HG02840 (cell line): ENCODE measurements around the gene CHST13.

Experiments
- ATAC-seq: cut with Tn5 transposase; IDR thresholded peaks from one replicate; pipeline ENCODE4 v1.9.1; 2021; ENCODE audit warnings: mild to moderate bottlenecking, moderate library complexity, moderate number of reproducible peaks; ENCODE audit not compliant: unreplicated experiment, low FRiP score

Gene CHST13

DNA sequence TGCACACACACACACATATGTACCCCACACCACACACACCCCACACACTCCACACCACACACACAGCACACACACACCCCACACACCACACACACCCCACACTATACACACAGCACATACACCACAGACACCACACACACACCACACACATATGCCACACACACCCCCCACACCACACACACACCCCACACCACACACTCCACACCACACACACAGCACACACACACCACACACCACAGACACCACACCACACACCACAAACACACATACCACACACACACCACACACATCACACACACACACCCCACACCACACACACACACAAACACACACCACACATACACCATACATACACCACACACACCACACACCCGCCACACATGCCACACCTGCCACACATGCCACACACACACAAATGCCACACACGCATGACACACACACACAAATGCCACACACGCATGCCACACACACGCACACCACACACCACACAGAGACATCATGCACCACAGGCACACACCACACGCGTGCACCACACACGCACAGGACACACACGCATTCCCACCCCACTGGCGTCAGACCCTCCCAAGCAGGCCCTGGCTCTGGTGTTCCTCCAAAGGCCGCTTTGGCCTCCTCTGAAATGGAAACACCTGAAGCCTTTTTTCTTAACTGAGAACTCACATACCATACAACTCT lies 15.7 kb downstream of the CHST13 start:
- ATAC-seq = no peak

DNA sequence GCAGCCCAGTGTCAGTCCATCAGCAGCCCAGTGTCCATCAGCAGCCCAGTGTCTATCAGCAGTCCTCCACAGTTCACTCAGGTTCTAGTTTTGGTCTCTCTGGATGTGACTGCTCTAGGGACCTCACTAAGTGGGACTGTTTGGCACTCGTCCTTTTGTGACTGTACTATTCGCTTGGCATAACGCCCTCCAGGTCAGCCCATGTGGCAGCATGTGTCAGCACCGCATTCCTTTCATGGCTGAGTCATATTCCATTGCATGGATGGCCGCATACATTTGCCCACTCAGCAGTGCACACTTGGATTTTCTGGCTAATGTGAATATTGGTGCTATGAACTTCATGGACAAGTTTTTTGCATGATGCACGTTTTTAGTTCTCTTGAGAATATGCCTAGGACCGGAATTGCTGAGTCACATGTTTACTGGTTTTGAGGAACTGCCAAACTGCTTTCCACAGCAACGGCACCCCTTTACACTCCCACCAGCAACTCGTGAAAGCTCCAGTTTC lies 16.4 kb downstream of the CHST13 start:
- no peak for ATAC-seq

DNA sequence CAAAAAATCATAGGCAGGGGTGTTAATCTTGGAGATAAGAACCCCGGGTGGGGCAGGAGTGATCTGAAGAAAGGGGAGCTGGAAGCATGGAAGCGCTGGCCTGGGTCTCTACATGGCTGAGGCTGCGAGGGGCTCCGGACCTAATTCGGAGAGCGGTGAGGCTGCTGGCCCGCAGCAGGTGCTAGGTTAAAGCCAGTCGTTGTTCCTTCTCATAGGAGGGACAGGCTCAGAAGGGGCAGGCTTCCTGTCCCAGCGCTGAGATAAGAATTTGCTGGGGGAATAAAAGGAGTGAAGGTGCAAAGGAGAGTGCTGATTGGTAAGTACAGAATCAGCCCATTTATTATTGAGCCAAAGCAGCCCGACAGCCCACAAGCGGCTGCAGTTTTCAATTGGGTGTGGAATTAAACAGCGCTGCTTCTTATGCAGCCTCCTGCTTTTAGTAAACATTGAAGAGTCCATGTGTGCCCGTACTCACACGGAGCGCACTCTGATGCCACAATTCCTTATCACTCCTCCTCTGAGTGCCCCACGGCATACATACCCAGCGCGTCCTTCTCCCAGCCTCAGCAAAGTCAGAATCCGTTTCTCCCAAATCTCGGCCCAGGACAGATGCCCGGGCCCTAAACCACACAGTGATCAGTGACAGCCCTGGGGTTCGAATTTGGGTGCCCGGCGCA lies 17.1 kb downstream of the CHST13 start:
- no peak for ATAC-seq

DNA sequence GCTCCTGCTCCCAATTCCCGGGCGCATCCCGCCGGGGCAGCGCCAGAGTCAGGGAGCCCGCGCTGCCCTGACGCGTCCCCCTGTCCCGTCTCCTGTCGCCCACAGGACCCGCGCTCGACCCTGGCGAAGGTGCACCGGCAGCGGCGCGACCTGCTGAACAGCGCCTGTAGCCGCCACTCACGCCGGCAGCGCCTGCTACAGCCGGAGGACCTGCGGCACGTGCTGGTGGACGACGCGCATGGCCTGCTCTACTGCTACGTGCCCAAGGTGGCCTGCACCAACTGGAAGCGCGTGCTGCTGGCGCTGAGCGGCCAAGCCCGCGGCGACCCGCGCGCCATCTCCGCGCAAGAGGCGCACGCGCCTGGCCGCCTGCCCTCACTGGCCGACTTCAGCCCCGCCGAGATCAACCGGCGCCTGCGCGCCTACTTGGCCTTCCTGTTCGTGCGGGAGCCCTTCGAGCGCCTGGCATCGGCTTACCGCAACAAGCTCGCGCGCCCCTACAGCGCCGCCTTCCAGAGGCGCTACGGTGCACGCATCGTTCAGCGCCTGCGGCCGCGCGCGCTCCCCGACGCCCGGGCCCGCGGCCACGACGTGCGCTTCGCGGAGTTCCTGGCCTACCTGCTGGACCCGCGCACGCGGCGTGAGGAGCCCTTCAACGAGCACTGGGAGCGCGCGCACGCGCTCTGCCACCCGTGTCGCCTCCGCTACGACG lies 17.8 kb downstream of the CHST13 start:
- no peak for ATAC-seq

DNA sequence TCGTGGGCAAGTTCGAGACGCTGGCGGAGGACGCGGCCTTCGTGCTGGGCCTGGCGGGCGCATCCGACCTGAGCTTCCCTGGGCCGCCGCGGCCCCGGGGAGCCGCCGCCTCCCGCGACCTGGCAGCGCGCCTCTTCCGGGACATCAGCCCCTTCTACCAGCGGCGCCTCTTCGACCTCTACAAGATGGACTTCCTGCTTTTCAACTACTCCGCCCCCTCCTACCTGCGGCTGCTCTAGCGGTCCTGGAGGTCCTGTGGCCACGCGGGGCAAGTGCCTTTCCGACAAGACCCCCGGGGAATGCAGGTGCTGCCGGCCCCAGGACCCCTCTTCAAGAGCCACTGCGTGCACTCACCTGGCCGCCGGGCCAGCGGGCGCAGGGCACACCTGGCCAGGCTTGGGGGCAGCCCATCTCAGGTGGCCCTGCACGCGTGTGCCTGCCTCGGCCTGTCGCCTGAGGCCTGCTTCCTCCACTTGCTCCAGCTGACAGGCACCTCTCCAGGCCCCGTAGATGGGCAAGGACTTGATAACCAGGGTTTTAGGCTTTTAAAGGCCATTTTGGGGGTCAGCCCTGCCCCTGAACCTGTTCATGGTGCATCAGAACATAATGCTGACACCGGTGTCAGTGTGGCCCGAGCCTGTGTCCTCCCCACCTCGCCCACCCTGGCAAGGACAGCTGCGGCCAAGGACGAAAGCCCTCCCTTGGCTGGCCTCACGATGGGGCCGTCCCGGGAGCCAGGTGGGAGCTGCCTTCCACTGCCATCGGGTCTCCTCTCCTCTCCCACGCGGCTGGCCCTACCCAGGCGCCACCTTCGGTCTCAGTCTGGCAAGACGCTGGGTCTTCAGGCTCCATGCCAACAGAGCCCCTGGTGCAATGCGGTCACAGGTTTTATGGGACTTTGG lies 18.6 kb downstream of the CHST13 start:
- ATAC-seq = no peak

DNA sequence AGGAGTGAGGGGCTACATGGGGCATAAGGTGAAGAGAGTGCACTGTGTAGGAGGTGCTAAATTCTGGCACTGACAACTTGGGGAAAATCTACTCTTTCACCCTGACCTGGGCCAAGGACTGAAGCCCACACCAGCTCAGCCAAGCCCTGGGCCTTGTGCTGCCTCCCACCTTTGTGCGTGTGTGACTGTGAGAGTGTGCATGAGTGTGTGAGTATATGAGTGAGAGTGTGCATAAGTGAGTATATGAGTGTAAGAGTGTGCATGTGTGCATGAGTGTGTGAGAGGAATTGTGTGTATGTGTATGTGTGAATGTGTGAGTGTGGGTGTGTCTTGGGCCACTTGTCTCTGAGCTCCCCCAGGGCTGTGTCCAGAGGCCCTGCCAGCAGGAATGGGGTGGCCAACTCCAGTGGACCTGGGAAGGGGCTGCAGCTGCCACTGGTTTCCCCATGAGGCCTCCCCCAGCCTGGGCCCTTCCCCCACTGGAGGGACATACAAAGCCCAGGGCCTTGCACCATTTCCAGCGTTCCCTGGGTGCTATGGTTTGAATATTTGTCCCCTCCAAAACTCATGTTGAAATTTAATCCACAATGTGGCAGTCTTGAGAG lies 19.6 kb downstream of the CHST13 start:
- no peak for ATAC-seq

DNA sequence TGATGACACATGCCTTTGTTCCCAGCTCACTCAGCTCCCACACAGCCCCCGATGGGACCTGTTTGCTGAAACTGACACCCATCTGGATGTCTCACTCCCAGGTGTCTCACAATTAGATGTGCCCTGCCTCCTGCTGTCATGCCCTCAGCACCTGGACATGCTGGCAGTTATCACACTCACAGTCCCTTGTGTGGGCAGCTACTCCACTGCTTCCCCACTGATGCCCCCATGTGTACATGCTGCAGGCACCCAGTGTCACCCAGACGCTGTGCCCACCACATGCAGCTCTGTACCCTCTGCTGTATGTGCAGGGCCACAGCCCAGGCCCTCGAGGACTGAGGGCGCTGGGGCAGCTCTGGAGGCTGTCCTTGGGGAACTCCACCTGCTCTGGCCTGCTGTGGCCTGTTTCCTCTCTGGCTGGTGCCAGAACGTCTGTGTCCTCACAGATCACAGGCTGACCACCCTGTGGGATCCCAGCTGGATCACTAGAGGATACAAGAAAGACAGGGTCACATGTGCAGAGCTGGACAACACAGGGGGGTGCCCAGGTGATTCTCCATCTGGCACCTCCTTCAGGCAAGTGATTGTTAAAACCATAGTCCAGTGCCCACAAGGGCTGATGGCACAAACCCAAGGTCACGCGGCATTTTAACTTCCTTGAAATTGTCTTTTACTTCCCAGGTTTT lies 20.8 kb downstream of the CHST13 start:
- no peak for ATAC-seq

DNA sequence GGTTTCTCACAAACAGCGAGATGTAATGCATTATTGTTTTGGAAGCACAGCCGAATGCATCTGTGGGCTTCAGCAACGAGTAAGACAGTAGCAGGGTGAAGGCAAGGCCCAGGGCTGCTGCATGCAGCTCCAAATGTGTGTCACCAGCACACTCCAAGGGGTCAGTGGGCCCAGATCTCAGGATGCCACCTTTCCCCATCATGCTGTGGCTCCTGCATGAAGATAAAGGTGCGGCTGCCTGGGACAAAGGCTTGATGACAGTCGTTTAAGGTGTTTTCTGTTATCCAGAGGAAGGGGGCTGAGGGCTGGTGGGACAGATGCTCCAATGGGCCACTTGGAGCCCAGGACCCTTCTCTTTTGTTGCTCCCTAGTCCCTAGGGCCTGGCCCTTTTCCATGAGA lies 21.6 kb downstream of the CHST13 start:
- no peak for ATAC-seq

DNA sequence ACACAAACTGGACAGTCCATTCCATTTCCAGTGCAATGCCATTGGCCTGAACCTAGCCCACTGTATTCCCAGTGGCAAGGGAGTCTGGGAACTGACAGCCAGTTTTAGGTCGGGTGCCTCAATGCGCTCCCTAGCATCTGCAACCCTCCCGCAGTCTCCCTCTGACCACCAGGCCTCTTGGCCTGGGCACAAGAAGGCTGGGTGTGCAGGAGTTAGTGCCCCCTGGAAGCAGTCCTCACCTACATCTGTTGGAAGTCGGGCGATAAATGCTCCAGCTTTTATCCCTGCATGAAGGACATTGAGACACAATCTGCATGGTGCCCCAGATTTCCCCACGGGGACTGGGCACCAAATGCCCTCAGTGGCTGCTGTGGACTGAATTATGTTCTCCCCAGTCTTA lies 22.1 kb downstream of the CHST13 start:
- ATAC-seq = no peak

DNA sequence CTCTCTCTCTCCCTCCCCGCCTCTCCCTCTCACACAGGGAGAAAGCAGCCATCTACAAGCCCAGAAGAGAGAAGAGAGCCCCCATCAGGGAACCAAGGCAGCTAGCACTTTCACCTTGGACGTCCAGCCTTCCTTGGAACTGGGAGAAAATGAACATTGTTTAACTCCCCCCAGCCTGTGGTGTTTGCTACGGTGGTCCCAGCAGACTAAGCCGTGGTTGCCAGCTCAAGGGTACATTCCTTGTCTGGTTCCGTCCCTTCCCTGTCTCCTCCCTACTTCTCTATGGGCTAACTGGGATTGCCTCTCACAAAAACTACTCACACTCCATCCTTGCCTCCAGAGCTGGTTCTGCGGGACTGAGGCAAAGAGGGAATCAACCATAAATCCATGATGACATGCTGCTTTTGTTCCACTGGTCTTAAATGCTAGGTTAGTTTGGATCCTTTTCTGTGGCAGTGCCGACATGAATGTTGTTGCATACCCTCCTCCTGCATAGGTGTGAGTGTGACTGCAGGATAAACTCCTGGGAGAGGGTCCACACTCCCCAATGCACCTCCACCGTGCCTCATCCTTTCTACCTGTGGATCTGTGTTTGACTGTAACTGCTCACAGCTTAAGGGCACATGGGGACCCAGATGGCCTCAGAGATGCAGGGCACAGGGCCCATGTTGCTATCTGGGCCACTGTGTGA lies 22.7 kb downstream of the CHST13 start:
- ATAC-seq = no peak

DNA sequence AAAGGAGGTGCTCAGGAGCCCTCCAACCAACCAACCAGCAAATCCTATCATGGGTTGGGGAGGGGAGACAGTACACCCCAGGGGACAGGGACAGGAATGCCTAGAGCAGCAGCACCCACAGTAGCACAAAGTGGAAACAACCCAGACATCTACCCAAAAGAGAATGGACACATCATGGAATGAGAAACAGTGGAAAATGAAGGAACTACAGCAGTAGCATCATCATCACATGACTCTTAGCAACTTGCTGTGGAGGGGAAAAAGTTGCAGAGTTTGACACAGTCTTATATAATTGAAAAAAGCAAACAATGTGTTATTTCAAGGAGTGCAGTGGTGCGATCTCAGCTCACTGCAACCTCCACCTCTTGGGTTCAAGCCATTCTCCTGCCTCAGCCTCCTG lies 23.8 kb downstream of the CHST13 start:
- ATAC-seq = no peak

DNA sequence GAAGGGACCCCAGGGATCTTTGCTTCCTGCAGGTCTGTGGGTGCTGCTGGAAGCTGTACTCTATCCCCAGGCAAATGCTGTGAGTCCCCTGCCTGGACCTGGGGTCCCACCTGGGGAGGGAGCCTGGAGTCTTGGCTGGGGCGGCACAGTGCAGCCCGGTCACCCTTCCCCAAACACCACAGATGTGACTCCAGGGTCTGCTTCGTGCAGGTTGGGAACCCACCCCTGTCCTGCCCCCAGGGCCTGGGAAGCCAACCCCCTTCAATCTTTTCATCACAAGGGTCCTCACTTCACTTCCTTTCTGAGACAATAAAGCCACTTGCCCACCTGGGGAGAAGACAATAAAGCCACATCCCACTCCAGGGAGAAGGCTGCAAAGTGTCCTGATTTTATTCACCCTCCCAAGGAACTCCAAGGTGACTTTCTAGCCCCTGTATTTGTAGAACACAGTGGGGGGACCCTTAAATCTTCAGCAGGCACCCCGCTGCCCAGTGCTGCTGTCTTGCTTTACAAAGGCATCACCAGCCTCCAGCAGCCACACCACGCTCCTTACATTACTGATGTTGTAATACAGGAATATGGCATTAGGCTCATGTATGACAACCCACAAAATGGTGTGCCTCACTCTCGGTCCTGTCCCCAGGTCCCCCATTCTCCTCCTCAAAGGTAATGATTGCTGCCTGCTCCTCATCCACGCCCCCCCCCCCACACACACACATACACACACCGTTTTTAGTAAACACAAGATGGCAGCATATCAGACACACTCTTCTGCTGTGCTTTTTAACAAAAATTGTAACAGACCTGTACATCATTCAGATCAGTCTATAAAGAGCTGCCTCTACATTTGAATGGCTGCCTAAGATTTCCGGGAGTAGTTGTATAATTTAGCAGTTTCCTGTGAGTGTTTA lies 24.9 kb downstream of the CHST13 start:
- no peak for ATAC-seq

DNA sequence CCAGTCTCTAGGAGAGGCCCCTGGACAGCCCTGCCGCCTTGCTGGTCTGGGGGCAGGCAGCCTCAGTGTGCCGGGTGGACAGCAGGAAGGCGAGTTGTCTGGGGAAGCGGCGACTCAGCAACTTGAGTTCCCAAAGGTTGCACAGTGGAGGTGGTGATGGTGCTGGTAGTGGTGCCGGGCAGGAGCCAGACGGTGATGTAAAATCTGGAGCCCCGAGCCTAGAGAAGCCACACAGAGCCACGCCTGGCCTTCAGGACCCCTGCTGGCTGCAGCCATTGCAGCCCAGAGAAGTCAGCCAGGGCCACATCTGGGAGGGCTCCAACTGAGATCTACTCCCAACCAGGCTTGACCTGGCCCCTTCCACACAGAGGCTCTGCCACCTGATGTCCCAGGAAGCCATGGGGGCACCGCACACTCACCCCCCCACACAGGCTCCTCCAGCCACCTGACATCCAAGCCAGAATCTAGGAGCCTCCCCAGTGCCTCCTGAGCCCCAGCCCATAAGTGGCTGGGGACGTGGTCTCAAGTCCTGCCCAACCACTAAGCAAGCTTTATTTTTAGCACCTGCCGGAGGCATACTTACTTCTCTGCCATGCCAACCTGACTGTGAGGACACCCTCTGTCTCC lies 26.0 kb downstream of the CHST13 start:
- ATAC-seq = no peak

DNA sequence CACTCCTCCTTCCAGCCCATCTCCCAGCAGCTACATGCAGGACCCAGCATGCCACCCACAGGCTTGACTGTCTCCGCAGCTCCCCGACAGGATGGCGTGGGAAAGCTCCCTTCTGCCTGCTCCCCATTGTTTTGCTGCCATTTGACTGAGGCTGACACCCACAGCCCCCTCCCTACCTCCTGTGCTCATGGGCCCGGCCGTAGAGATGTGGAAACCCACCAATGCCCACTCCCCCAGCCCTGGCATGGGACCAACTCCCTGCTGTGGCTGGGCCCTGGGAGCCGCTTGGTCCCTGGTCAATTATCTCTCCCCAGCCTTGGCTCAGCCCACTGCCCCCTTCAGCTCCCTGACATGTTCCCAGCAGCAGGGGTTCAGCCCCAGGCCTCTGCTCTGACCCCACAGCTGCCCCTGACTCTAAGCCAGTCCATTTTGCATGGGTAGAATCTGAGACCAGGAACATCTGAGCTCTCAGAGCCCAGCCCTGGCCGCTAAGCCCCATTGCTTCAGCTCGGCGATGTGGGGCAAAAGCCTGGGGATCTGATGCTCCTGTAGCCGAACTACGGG lies 26.6 kb downstream of the CHST13 start:
- no peak for ATAC-seq

DNA sequence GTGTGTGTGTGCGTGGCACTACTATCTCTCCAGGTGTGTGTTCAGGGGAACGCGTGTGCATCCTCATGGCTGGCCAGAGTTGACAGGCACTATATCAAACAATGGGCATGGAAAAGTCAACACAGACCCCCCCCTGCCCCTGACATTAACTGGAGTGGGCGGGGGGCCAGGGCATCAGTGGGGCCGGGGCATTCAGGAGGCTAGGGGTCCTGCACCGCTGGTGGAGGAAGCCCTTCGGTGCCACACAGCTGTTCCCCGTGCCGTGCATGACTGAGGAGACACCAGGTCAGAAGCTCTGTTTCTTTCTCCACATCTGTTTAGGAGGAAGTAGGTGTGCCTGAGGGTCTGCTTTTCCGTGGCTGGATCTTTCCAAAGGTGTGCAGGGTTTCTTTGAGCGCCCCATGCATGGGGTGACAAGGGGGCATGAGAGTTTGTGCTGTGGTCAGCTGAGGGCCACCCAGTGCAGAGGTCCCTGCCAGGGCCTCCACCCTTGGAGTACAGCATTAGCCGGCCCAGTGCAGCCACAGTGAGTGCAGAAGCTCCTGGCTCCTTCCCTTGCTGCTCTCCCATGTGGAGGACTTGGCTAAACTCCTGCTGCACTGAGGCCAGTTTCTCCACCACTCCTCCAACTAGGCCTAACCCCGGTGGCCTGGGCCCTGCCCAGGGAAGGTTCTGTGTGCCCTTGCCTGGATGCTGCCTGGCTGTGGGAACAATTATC lies 27.3 kb downstream of the CHST13 start:
- ATAC-seq = no peak

DNA sequence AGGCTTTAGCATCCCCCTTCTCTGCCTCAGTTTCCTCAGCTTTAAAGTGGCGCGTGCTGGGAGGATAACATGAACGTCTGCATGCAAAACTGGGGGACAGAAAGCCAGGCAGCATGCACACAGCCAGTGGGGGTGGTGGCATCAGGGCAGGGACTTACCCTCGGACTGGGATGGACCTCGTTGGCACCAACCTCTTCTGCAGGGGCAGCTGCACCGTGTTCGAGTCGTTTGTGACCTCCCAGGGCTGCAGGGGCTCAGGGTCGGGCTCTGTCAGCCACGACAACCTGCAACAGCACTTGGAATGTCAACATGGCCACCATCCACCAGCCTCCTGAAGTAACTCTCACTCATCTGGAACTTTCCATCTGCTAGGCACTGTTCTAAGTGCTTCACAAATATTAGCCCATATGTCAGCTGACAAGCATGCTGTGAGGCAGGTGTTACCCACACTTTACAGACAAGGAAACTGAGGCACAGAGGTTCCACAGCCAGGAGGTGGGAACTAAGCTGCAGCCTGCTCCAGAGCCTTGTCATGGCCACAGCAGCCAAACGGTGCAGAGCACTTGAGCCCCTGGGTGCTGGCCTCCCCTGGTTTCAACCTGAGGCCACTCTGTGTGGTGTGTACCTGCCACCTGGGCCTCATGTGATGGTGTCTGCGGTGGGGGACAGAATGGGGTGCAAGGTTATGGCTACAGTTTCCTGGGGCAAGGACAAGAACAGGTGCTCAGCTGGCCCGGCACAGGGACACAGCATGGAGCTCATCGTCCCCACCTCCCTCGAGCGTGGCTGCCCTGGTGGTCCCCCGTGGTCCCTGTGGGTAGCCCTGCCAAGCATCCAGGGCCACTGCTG lies 28.1 kb downstream of the CHST13 start:
- ATAC-seq = no peak
